Measurements from ENCODE around the gene PCDHAC2. TPM values are rescaled to one million over a fixed set of nuclear protein-coding genes. Genes with fewer than 3 reads are reported as not detected.

PCDHAC2 gene
- total RNA-seq, 1 experiment from 2014 or later, result 3.4 TPM

DNA sequence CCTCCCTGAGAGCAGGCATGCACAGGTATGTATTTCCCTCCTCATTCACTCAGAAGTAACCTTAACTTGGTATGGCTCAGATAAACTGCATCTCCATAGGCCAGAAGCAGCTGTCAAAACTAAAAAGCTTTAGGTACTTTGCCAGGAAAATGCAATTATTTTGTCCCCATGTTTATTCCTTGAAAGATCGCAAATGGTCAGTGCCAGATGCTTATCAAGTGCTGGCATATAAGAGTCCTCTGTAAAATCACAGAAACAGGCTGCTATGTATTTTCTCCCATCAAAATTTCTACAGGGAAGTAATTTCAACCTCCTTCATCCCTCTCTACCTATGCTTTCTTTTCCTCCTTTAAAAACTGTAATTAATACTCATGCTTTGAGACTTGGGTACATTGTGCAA lies 12.7 kb downstream of the PCDHAC2 start:
- no peak overlapping the region for H3K4me3 ChIP-seq
- no peak overlapping the region for H3K4me2 ChIP-seq
- DNase-seq, result no peak
- no peaks in the 10 kb centered on the region for H3K9me3 ChIP-seq (ENCODE audit: insufficient read depth, low read depth)
- H3F3A ChIP-seq (ENCODE audit: insufficient read depth, low read depth), result no peaks in the 10 kb centered on the region
- H3K27me3 ChIP-seq (ENCODE audit: insufficient read depth, low read depth), result no peaks in the 10 kb centered on the region
- ChIA-PET POLR2A (ENCODE audit: unreplicated experiment) (no interaction called here), CTCF (interaction anchor here (1.2 kb wide), 1 partner anchor 613 kb away, joined by 4 read pairs; no protein-coding TSS in a partner anchor)
- H4K20me1 ChIP-seq (ENCODE audit: insufficient read depth), result no peaks in the 10 kb centered on the region
- H3K4me1 ChIP-seq (replicated peaks; ENCODE audit: insufficient read depth), result no peaks in the 10 kb centered on the region
- TF ChIP-seq, protein P1, sequence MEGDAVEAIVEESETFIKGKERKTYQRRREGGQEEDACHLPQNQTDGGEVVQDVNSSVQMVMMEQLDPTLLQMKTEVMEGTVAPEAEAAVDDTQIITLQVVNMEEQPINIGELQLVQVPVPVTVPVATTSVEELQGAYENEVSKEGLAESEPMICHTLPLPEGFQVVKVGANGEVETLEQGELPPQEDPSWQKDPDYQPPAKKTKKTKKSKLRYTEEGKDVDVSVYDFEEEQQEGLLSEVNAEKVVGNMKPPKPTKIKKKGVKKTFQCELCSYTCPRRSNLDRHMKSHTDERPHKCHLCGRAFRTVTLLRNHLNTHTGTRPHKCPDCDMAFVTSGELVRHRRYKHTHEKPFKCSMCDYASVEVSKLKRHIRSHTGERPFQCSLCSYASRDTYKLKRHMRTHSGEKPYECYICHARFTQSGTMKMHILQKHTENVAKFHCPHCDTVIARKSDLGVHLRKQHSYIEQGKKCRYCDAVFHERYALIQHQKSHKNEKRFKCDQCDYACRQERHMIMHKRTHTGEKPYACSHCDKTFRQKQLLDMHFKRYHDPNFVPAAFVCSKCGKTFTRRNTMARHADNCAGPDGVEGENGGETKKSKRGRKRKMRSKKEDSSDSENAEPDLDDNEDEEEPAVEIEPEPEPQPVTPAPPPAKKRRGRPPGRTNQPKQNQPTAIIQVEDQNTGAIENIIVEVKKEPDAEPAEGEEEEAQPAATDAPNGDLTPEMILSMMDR (conservative IDR thresholded peaks at IDR 0.05), result no peak
- TF ChIP-seq EZH2 (IDR thresholded peaks at IDR 0.05; ENCODE audit: low read depth), result no peak
- H3K36me3 ChIP-seq (ENCODE audit: low read depth), result no peaks in the 10 kb centered on the region
- no peaks in the 10 kb centered on the region for H3K79me2 ChIP-seq (ENCODE audit: low read depth)
- no peak overlapping the region for H3K27ac ChIP-seq
- H2AFZ ChIP-seq, result no peak overlapping the region
- intact Hi-C loops (cut with micrococcal nuclease; ENCODE audit: unreplicated experiment), result no loop called here
- no peaks in the 10 kb centered on the region for H3K9me2 ChIP-seq (ENCODE audit: insufficient read depth)
- BruUV-seq (replicated peaks), result no TSS peak

DNA sequence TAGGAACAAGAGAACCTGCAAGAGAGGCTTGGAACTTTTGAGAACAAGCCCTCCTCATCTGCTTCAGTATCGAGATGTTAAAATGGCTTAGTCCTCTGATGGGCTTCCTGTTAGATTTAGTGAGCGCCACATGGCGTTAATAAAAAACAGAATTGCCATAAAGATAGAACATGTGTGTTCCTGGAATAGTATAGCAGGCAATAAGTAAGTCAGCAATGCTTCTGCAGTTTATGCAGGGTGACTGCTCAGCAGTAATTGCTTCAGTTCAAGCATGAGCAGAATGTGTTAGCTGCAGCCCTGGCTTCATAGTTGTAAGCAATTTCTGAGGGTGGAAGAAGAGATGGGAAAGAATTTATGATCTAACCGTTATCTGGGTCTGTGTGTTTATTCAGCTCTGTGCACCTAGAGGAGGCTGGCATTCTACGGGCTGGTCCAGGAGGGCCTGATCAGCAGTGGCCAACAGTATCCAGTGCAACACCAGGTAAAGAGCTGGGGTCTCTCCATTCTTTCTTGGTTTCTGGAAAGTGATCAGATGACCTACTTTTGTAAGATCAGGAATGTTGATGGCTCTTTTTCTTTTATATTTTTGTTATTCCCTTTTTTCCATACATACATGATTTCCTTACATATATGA lies 15.9 kb downstream of the PCDHAC2 start:
- no TSS peak for BruUV-seq (replicated peaks)
- ChIA-PET CTCF (no interaction called here), POLR2A (ENCODE audit: unreplicated experiment) (no interaction called here)
- no peaks in the 10 kb centered on the region for H3F3A ChIP-seq (ENCODE audit: insufficient read depth, low read depth)
- DNase-seq, result no peak
- intact Hi-C loops (cut with micrococcal nuclease; ENCODE audit: unreplicated experiment), result no loop called here
- no peaks in the 10 kb centered on the region for H3K27me3 ChIP-seq (ENCODE audit: insufficient read depth, low read depth)
- H4K20me1 ChIP-seq (ENCODE audit: insufficient read depth), result no peaks in the 10 kb centered on the region
- no peaks in the 10 kb centered on the region for H3K79me2 ChIP-seq (ENCODE audit: low read depth)
- H3K27ac ChIP-seq, result no peak overlapping the region
- H3K36me3 ChIP-seq (ENCODE audit: low read depth), result no peaks in the 10 kb centered on the region
- no peaks in the 10 kb centered on the region for H3K9me3 ChIP-seq (ENCODE audit: insufficient read depth, low read depth)
- no peaks in the 10 kb centered on the region for H3K4me1 ChIP-seq (replicated peaks; ENCODE audit: insufficient read depth)
- no peak overlapping the region for H3K4me2 ChIP-seq
- no peak for TF ChIP-seq EZH2 (IDR thresholded peaks at IDR 0.05; ENCODE audit: low read depth)
- TF ChIP-seq, protein P1 (conservative IDR thresholded peaks at IDR 0.05), result no peak
- no peak overlapping the region for H3K4me3 ChIP-seq
- no peak overlapping the region for H2AFZ ChIP-seq
- no peaks in the 10 kb centered on the region for H3K9me2 ChIP-seq (ENCODE audit: insufficient read depth)

DNA sequence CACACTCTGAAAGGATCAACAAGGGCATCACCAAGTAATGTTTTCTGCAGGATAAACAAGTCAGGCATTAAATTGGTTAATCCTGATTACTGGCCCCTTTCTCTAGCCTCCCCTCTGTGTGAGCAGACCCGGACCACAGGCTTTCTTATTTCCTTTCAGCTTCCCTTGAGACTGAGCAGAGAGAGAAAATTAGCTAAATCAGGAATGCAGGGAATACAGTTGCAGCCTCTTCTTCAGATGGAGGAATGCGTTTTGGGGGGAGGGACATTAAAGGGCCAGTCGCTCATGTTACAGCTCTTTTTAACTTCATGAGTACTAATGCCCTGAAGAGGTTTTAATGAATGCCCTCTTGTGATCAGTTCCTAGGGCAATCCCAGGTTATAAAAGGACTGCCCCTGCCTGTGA lies 19.8 kb downstream of the PCDHAC2 start:
- intact Hi-C loops (cut with micrococcal nuclease; ENCODE audit: unreplicated experiment), result loop anchor here (5.0 kb wide), 1 partner anchor 59 kb away; the partner anchor contains the start of gene PCDHAC1
- Histone ChIP-seq H3K9me2 (ENCODE audit: insufficient read depth) (no peaks in the 10 kb centered on the region), H3K9me3 (ENCODE audit: insufficient read depth, low read depth) (no peaks in the 10 kb centered on the region), H3F3A (ENCODE audit: insufficient read depth, low read depth) (no peaks in the 10 kb centered on the region), H3K79me2 (ENCODE audit: low read depth) (no peaks in the 10 kb centered on the region), H4K20me1 (ENCODE audit: insufficient read depth) (no peaks in the 10 kb centered on the region), H3K27me3 (ENCODE audit: insufficient read depth, low read depth) (no peaks in the 10 kb centered on the region), H2AFZ (no peak overlapping the region), H3K36me3 (ENCODE audit: low read depth) (no peaks in the 10 kb centered on the region), H3K27ac (no peak overlapping the region), H3K4me3 (no peak overlapping the region), H3K4me1 (replicated peaks; ENCODE audit: insufficient read depth) (no peaks in the 10 kb centered on the region), H3K4me2 (no peak overlapping the region)
- no TSS peak for BruUV-seq (replicated peaks)
- ChIA-PET POLR2A (ENCODE audit: unreplicated experiment) (no interaction called here), CTCF (no interaction called here)
- DNase-seq, result no peak
- TF ChIP-seq, protein P1 (conservative IDR thresholded peaks at IDR 0.05), result no peak
- no peak for TF ChIP-seq EZH2 (IDR thresholded peaks at IDR 0.05; ENCODE audit: low read depth)

Measured in PC-9 (cell line).